Measurements from ENCODE around the gene COL28A1. TPM values are rescaled to one million over a fixed set of nuclear protein-coding genes. Genes with fewer than 3 reads are reported as not detected.

The COL28A1 gene
- polyA plus RNA-seq, 1 donor (not counting 4 experiments of a cell fraction or from before 2014, with no cell fraction given): 0.13 TPM

- no peaks in the 10 kb centered on the region for H3K36me3 ChIP-seq (ENCODE audit: control insufficient read depth in 2 of 2, extremely low read depth in 1 of 2, insufficient read depth in 2 of 2, low read length in 2 of 2)
- H3K27ac ChIP-seq (ENCODE audit: control insufficient read depth, insufficient read depth, low read length): no peak overlapping the region
- H3K4me1 ChIP-seq (ENCODE audit: control insufficient read depth, extremely low read depth, insufficient read depth, low read length): no peaks in the 10 kb centered on the region
- DNase-seq (ENCODE audit: low read depth, low spot score) (no peak), FAIRE-seq (no peak)
- H3K9me3 ChIP-seq (ENCODE audit: control insufficient read depth, low read depth, low read length): no peaks in the 10 kb centered on the region
- TF ChIP-seq CTCF (optimal IDR thresholded peaks at IDR 0.05 in 1 of 3, IDR thresholded peaks at IDR 0.05 in 1 of 3, conservative IDR thresholded peaks at IDR 0.05 in 1 of 3; ENCODE audit: extremely low read depth in 1 of 3, insufficient read depth in 2 of 3, low read length in 3 of 3) (no peak), EZH2 (IDR thresholded peaks at IDR 0.05; ENCODE audit: low read length) (no peak)
- no peaks in the 10 kb centered on the region for H3K27me3 ChIP-seq (ENCODE audit: control insufficient read depth, extremely low read depth, insufficient read depth, low read length)
- H4K20me1 ChIP-seq (ENCODE audit: control insufficient read depth, extremely low read depth, insufficient read depth, low read length): no peaks in the 10 kb centered on the region
- dilution Hi-C loops (cut with MboI; ENCODE audit: extremely low pct_ligation_motif_present, low sequenced_read_pairs): loop anchor here (25.0 kb wide), 1 partner anchor 97 kb away; no protein-coding TSS in a partner anchor
- no peak overlapping the region for H3K9ac ChIP-seq (ENCODE audit: control insufficient read depth, extremely low read depth, insufficient read depth, low read length)
- no peak overlapping the region for H3K4me2 ChIP-seq (ENCODE audit: control insufficient read depth, extremely low read depth, insufficient read depth, low read depth, low read length)
- no peaks in the 10 kb centered on the region for H3K9me1 ChIP-seq (ENCODE audit: control insufficient read depth, extremely low read depth, insufficient read depth, low read length)
- H3K4me3 ChIP-seq (ENCODE audit: control insufficient read depth in 2 of 3, extremely low read depth in 1 of 3, insufficient read depth in 2 of 3, low read depth in 1 of 3, low read length in 3 of 3): no peak overlapping the region
- H2AFZ ChIP-seq (ENCODE audit: control insufficient read depth, low read length): no peak overlapping the region
- H3K79me2 ChIP-seq (ENCODE audit: control insufficient read depth, insufficient read depth, low read length): no peaks in the 10 kb centered on the region
Measured at GRCh38 chr7:7533831-7534430, 1.7 kb downstream of the COL28A1 start.

- Histone ChIP-seq H4K20me1 (ENCODE audit: control insufficient read depth, extremely low read depth, insufficient read depth, low read length) (no peaks in the 10 kb centered on the region), H3K79me2 (ENCODE audit: control insufficient read depth, insufficient read depth, low read length) (no peaks in the 10 kb centered on the region), H3K4me1 (ENCODE audit: control insufficient read depth, extremely low read depth, insufficient read depth, low read length) (no peaks in the 10 kb centered on the region), H3K36me3 (ENCODE audit: control insufficient read depth in 2 of 2, extremely low read depth in 1 of 2, insufficient read depth in 2 of 2, low read length in 2 of 2) (no peaks in the 10 kb centered on the region), H3K9ac (ENCODE audit: control insufficient read depth, extremely low read depth, insufficient read depth, low read length) (no peak overlapping the region), H3K27ac (ENCODE audit: control insufficient read depth, insufficient read depth, low read length) (no peak overlapping the region), H3K9me1 (ENCODE audit: control insufficient read depth, extremely low read depth, insufficient read depth, low read length) (no peaks in the 10 kb centered on the region), H3K27me3 (ENCODE audit: control insufficient read depth, extremely low read depth, insufficient read depth, low read length) (no peaks in the 10 kb centered on the region), H3K4me2 (ENCODE audit: control insufficient read depth, extremely low read depth, insufficient read depth, low read depth, low read length) (no peak overlapping the region), H2AFZ (ENCODE audit: control insufficient read depth, low read length) (no peak overlapping the region), H3K9me3 (ENCODE audit: control insufficient read depth, low read depth, low read length) (no peaks in the 10 kb centered on the region), H3K4me3 (ENCODE audit: control insufficient read depth in 2 of 3, extremely low read depth in 1 of 3, insufficient read depth in 2 of 3, low read depth in 1 of 3, low read length in 3 of 3) (no peak overlapping the region)
- DNase-seq (ENCODE audit: low read depth, low spot score): no peak
- no peak for TF ChIP-seq EZH2 (IDR thresholded peaks at IDR 0.05; ENCODE audit: low read length)
- no peak for TF ChIP-seq CTCF (optimal IDR thresholded peaks at IDR 0.05 in 1 of 3, IDR thresholded peaks at IDR 0.05 in 1 of 3, conservative IDR thresholded peaks at IDR 0.05 in 1 of 3; ENCODE audit: extremely low read depth in 1 of 3, insufficient read depth in 2 of 3, low read length in 3 of 3)
- FAIRE-seq: no peak
- dilution Hi-C loops (cut with MboI; ENCODE audit: extremely low pct_ligation_motif_present, low sequenced_read_pairs): loop anchor here (25.0 kb wide), 1 partner anchor 92 kb away; no protein-coding TSS in a partner anchor
Measured at GRCh38 chr7:7529328-7529727, 6.3 kb downstream of the COL28A1 start.
